A673 (cell line): ENCODE results near the gene ZNF566.

Experiments
- EZH2 ChIP-seq: fragments of 200-600 bp; sonication (generic); IDR thresholded peaks from 2 replicates; pipeline ENCODE4 v1.6.1; 2017; ENCODE audit warnings: borderline replicate concordance, low read depth, mild to moderate bottlenecking, mixed read lengths, antibody characterized with exemption, low read length; ENCODE audit not compliant: poor library complexity, severe bottlenecking
- TF ChIP-seq, protein P1 (sequence below): fragments of 300-800, 200-600 bp; sonication (generic); conservative IDR thresholded peaks from 2 replicates; pipeline ENCODE4 v1.5.1; 2017; ENCODE audit warnings: low read depth, mild to moderate bottlenecking, antibody characterized with exemption, low read length, moderate library complexity, mixed read lengths

DNA sequence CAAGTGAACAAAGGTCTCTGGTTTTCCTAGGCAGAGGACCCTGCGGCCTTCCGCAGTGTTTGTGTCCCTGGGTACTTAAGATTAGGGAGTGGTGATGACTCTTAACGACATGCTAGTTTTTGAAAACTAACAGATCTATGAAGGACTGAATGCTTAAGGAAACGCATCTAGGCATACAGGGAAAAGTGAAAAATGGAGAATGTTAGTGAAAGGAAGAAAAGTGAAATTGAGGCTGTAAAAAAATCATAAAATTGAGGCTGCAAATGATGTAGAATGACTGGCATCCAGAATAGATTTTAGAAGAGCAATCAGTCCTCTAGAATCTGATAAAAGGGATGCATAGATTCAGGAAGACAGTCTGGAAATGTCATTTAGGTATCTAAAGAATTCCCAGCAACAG is 35.3 kb upstream of the ZNF566 start:
- TF ChIP-seq EZH2: no peak
- TF ChIP-seq, protein P1, sequence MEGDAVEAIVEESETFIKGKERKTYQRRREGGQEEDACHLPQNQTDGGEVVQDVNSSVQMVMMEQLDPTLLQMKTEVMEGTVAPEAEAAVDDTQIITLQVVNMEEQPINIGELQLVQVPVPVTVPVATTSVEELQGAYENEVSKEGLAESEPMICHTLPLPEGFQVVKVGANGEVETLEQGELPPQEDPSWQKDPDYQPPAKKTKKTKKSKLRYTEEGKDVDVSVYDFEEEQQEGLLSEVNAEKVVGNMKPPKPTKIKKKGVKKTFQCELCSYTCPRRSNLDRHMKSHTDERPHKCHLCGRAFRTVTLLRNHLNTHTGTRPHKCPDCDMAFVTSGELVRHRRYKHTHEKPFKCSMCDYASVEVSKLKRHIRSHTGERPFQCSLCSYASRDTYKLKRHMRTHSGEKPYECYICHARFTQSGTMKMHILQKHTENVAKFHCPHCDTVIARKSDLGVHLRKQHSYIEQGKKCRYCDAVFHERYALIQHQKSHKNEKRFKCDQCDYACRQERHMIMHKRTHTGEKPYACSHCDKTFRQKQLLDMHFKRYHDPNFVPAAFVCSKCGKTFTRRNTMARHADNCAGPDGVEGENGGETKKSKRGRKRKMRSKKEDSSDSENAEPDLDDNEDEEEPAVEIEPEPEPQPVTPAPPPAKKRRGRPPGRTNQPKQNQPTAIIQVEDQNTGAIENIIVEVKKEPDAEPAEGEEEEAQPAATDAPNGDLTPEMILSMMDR: no peak
